22Rv1 (cell line): ENCODE measurements around the gene EIF2D.

ENCODE experiments used
- CTCF ChIP-seq: fragments of 450-650 bp; IDR thresholded peaks from 2 replicates; pipeline ENCODE4 v1.5.1; 2017; ENCODE audit warnings: mild to moderate bottlenecking
- ZFX ChIP-seq: fragments of 450-650 bp; IDR thresholded peaks from 2 replicates; pipeline ENCODE4 v1.6.1; 2017; ENCODE audit warnings: antibody characterized with exemption, borderline replicate concordance

- TF ChIP-seq CTCF (no peak), ZFX (no peak)
Measured at GRCh38 chr1:206569556-206569955, 42.7 kb downstream of the EIF2D start.
